ENCODE data around the gene LAMA3.

The LAMA3 gene

DNA sequence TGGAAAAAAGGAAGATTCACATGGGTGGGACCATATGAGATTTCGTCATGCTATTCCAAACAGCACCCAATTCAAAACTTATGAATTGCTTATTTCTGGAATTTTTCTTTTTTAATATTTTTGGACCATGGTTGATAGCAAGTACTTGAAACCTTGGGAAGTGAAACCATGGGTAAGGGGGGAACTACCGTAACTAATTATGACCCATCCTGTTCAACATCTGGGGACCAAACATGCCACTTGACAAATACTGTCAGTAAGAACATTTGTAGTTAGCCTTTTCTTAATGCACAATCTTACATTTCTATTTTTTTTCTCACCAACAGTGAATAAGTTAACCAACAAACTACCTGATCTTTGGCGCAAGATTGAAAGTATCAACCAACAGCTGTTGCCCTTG, 219.6 kb downstream of the LAMA3 start:
- Histone ChIP-seq H3K4me1 (ENCODE audit: insufficient read depth, low read length) (no peaks in the 10 kb centered on the region), H3K9me3 (ENCODE audit: control insufficient read depth, insufficient read depth, low read length) (no peaks in the 10 kb centered on the region), H3K36me3 (ENCODE audit: insufficient read depth, low read length) (no peaks in the 10 kb centered on the region), H3K9ac (ENCODE audit: low read depth, low read length) (no peak overlapping the region)

DNA sequence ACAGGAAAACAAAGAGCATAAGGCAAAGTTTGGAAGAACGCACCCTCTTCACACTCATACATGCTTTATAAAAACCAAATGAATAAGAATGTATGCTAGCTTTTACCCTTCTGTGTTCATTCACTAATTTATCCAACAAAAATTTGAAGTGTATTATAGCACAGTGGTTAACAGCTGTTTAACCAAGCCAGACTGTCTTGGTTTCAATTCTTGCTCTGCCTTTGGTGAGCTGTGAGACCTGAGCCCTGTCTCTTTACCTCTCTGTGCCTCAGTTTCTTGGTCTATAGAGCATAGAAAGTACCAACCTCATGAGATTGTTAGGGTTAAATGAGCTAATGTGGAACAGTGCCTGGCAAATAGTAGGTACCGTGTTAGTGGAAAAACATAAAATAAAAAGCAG, 220.8 kb downstream of the LAMA3 start:
- Histone ChIP-seq H3K9me3 (ENCODE audit: control insufficient read depth, insufficient read depth, low read length) (no peaks in the 10 kb centered on the region), H3K36me3 (ENCODE audit: insufficient read depth, low read length) (no peaks in the 10 kb centered on the region), H3K4me1 (ENCODE audit: insufficient read depth, low read length) (no peaks in the 10 kb centered on the region), H3K9ac (ENCODE audit: low read depth, low read length) (no peak overlapping the region)

DNA sequence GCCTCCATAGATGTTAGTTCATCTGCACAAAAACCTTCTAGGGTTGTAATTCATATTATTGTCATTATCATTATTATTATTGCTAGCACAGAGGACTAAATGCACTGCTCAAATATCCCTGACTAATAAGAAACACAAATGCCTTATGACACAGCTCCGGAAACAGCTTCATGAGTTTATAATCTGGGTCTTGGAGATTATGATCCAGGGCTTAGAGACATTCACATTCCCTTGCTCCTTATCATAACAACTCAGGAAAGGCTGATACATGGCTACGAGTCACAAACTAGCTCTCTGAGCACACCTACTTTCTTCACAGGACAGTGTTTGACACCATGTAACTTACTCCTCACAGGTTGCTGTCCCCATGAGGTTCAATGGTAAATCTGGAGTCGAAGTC, 223.1 kb downstream of the LAMA3 start:
- Histone ChIP-seq H3K9me3 (ENCODE audit: control insufficient read depth, insufficient read depth, low read length) (no peaks in the 10 kb centered on the region), H3K4me1 (ENCODE audit: insufficient read depth, low read length) (no peaks in the 10 kb centered on the region), H3K36me3 (ENCODE audit: insufficient read depth, low read length) (no peaks in the 10 kb centered on the region)

DNA sequence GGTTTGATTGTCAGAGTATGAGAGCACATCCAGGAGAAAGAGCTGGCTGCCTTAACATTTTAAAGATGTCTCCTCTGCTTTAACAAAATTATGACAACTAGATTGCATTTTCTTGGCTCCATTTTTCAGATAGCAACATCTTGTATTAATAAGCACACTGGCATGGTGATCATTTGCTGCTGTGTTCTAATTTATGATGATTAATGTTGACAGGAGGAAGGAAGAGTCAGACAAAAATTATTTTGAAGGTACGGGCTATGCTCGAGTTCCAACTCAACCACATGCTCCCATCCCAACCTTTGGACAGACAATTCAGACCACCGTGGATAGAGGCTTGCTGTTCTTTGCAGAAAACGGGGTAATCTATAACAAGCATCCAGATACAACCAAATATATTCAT, 227.1 kb downstream of the LAMA3 start:
- Histone ChIP-seq H3K4me1 (ENCODE audit: insufficient read depth, low read length) (peaks cover 5% of the 10 kb centered on the region), H3K9ac (ENCODE audit: low read depth, low read length) (no peak overlapping the region), H3K9me3 (ENCODE audit: control insufficient read depth, insufficient read depth, low read length) (no peaks in the 10 kb centered on the region), H3K36me3 (ENCODE audit: insufficient read depth, low read length) (no peaks in the 10 kb centered on the region)

More for the DNA sequence above, 223.1 kb downstream of the LAMA3 start:
- no peak overlapping the region for H3K9ac ChIP-seq (ENCODE audit: low read depth, low read length)

DNA sequence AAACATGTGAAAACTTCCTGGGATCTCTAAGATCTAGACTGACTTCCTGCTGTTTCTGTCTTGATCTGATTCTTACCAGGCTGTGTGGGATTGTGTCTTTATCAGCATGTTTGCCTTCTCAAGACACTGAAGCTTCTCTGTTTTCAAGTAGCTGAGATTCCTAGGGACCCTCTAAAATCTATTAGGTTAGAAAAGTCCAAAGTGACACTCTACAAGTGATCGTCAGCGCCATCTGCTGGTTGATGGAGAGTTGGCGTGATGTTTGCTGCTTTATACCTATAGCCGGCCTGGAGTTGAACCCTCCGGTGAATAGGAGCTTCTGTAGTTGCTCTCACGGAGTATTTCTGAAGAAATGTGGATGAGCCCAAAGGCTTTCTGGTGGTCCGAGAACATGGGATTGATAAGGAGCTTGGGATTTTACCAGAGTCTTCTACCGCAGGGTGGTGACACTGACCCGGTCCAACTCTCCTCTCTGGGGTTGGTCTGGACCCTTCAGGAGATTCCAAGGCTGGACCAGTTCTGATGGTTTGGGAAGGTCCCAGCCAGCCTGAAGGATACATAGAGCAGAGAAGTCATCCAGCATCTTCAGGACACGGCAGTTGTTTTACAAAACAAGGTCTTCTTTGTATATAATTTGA, 229.3 kb downstream of the LAMA3 start:
- Histone ChIP-seq H3K9me3 (ENCODE audit: control insufficient read depth, insufficient read depth, low read length) (no peaks in the 10 kb centered on the region), H3K36me3 (ENCODE audit: insufficient read depth, low read length) (no peaks in the 10 kb centered on the region), H3K9ac (ENCODE audit: low read depth, low read length) (no peak overlapping the region), H3K4me1 (ENCODE audit: insufficient read depth, low read length) (peaks cover 11% of the 10 kb centered on the region)

DNA sequence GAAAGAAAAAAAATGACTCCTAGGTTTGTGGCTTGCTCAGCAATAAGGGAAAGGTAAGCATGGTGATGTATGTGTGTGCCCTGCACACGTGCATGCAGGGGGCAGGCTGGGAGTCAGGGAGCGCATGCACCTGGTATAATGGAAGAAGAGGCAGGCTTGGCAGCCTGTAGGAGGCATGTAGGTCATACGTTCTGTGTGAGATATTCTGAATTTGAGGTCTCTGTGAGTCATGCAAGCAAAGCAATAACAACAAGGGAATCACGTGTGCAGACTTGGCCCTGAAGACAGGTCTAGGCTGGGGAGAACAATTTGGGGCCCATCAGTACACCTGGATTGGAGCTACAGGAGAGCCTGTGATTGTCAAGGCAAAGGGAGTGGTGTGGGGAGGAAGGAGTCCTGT, 230.8 kb downstream of the LAMA3 start:
- no peaks in the 10 kb centered on the region for H3K9me3 ChIP-seq (ENCODE audit: control insufficient read depth, insufficient read depth, low read length)
- H3K4me1 ChIP-seq (ENCODE audit: insufficient read depth, low read length): peaks cover 15% of the 10 kb centered on the region
- no peak overlapping the region for H3K9ac ChIP-seq (ENCODE audit: low read depth, low read length)
- H3K36me3 ChIP-seq (ENCODE audit: insufficient read depth, low read length): no peaks in the 10 kb centered on the region

DNA sequence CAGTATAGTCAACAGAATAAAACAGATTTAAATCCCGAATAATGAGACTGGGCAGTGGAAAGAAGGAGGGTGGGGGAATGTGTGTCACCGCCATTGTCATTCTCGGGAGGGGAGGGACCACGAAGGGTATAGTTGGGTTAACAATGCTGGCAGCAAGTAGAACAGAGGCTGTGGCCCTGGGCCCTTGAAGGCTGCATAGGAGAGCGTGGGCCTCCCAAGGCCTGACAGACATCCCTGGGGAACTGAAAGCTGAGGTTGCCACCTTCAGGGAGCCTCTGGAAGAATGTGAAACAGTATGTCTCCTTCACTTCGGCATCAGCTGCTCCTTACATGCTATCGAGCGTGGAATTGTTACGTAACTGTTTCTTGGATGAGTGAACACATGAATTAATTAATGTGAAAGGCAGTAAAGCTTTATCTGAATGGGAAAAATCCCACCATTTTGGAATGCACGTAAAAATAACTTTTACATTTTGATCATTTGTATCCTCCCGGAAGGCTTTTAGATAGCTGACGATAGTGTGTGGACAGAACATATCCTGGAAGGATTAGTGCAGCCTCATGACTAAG, 232.5 kb downstream of the LAMA3 start:
- H3K9ac ChIP-seq (ENCODE audit: low read depth, low read length): no peak overlapping the region
- H3K36me3 ChIP-seq (ENCODE audit: insufficient read depth, low read length): no peaks in the 10 kb centered on the region
- H3K9me3 ChIP-seq (ENCODE audit: control insufficient read depth, insufficient read depth, low read length): no peaks in the 10 kb centered on the region
- H3K4me1 ChIP-seq (ENCODE audit: insufficient read depth, low read length): peaks cover 15% of the 10 kb centered on the region

GRCh38 chr18:23922939-23923338, 233.7 kb downstream of the LAMA3 start:
- Histone ChIP-seq H3K9ac (ENCODE audit: low read depth, low read length) (no peak overlapping the region), H3K36me3 (ENCODE audit: insufficient read depth, low read length) (no peaks in the 10 kb centered on the region), H3K4me1 (ENCODE audit: insufficient read depth, low read length) (peaks cover 14% of the 10 kb centered on the region), H3K9me3 (ENCODE audit: control insufficient read depth, insufficient read depth, low read length) (no peaks in the 10 kb centered on the region)

- Histone ChIP-seq H3K4me1 (ENCODE audit: insufficient read depth, low read length) (peaks cover 10% of the 10 kb centered on the region; the same call in 1 of the 2 replicates), H3K36me3 (ENCODE audit: insufficient read depth, low read length) (no peaks in the 10 kb centered on the region)
Measured at GRCh38 chr18:23924813-23925212, 235.6 kb downstream of the LAMA3 start.

GRCh38 chr18:23926571-23926970, 237.3 kb downstream of the LAMA3 start:
- Histone ChIP-seq H3K9me3 (ENCODE audit: control insufficient read depth, insufficient read depth, low read length) (no peaks in the 10 kb centered on the region), H3K9ac (ENCODE audit: low read depth, low read length) (no peak overlapping the region), H3K36me3 (ENCODE audit: insufficient read depth, low read length) (no peaks in the 10 kb centered on the region)

More at GRCh38 chr18:23924813-23925212, 235.6 kb downstream of the LAMA3 start:
- no peaks in the 10 kb centered on the region for H3K9me3 ChIP-seq (ENCODE audit: control insufficient read depth, insufficient read depth, low read length)
- no peak overlapping the region for H3K9ac ChIP-seq (ENCODE audit: low read depth, low read length)

DNA sequence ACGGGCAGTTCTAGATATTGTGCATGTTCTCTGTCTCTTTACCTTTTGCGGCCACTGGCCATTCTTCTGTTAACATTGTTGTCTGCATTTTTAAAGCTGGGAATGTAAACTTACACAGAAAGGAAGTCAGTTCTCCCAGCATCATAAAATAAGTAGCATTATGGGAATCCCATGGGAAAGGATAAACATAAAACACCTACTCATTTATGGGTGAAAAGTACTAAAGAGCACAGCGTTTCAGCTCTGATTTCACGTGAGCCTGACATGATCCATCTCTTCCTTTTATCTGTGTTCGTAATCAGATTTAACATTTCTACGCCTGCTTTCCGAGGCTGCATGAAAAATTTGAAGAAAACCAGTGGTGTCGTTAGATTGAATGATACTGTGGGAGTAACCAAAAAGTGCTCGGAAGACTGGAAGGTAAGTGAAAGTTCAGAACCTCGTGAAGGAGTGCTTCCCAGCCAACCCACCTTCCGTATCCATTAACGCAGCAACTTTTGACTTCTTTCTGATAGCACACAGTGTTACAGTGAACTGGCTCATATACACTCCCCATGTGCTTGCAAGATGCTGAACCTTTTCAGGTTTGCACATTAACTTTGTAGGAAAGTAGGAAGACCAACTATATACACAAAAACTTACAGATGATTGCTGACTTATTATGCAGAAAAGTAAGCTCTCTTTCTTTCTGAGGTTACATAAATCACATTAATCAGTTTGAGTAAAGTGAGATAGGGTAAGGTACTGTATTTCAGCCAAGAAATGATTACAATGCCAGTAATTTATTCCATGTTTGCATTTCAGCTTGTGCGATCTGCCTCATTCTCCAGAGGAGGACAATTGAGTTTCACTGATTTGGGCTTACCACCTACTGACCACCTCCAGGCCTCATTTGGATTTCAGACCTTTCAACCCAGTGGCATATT, 238.8 kb downstream of the LAMA3 start:
- no peaks in the 10 kb centered on the region for H3K9me3 ChIP-seq (ENCODE audit: control insufficient read depth, insufficient read depth, low read length)
- H3K9ac ChIP-seq (ENCODE audit: low read depth, low read length): no peak overlapping the region
- H3K4me1 ChIP-seq (ENCODE audit: insufficient read depth, low read length): peaks cover 4% of the 10 kb centered on the region; the same call in 1 of the 2 replicates
- H3K36me3 ChIP-seq (ENCODE audit: insufficient read depth, low read length): no peaks in the 10 kb centered on the region

More at GRCh38 chr18:23926571-23926970, 237.3 kb downstream of the LAMA3 start:
- H3K4me1 ChIP-seq (ENCODE audit: insufficient read depth, low read length): peaks cover 9% of the 10 kb centered on the region; the same call in 1 of the 2 replicates

DNA sequence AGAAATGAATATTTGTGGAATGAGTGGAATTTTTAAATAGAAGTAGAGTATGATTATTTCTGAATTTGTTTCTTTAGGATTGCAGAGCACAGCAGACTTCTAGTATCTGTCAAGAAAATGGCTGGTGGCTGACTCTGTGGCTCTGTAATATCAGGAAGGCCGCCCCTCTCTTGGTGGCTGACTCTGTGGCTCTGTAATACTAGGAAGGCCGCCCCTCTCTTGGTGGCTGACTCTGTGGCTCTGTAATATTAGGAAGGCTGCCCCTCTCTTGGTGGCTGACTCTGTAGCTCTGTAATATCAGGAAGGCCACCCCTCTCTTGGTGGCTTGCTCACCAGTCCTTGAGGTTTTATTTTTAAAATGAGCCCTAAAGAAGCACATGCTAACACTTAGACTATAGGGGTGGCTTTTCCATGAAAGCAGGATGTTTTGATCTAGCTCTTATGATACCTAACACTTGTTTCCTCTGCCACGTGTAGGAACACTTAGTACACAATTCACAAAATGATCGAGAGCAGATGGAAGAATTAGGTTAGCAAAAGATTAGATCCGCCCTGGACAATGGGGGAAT, 240.2 kb downstream of the LAMA3 start:
- Histone ChIP-seq H3K9ac (ENCODE audit: low read depth, low read length) (no peak overlapping the region), H3K4me1 (ENCODE audit: insufficient read depth, low read length) (peaks cover 4% of the 10 kb centered on the region; the same call in 1 of the 2 replicates), H3K9me3 (ENCODE audit: control insufficient read depth, insufficient read depth, low read length) (no peaks in the 10 kb centered on the region), H3K36me3 (ENCODE audit: insufficient read depth, low read length) (no peaks in the 10 kb centered on the region)

DNA sequence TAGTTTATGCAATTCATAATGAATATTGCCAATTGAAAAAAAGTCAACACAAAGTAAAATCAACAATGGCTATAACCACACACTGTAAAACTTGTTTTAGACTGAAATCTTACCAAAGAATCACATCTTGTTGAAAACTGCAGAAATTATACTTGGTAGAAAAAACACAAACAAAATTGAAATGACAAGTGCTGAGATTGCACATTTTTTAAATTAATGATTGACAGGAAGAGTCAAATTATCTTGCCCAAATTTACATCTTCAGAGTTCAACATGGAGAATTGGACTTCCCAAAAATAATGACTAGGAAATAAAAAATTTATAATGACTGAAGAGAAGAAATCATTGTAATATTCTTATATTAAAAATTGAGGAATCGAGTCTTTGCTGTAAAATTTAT, 240.7 kb downstream of the LAMA3 start:
- Histone ChIP-seq H3K9me3 (ENCODE audit: control insufficient read depth, insufficient read depth, low read length) (no peaks in the 10 kb centered on the region), H3K9ac (ENCODE audit: low read depth, low read length) (no peak overlapping the region), H3K36me3 (ENCODE audit: insufficient read depth, low read length) (no peaks in the 10 kb centered on the region), H3K4me1 (ENCODE audit: insufficient read depth, low read length) (no peaks in the 10 kb centered on the region; the same call in 1 of the 2 replicates)

DNA sequence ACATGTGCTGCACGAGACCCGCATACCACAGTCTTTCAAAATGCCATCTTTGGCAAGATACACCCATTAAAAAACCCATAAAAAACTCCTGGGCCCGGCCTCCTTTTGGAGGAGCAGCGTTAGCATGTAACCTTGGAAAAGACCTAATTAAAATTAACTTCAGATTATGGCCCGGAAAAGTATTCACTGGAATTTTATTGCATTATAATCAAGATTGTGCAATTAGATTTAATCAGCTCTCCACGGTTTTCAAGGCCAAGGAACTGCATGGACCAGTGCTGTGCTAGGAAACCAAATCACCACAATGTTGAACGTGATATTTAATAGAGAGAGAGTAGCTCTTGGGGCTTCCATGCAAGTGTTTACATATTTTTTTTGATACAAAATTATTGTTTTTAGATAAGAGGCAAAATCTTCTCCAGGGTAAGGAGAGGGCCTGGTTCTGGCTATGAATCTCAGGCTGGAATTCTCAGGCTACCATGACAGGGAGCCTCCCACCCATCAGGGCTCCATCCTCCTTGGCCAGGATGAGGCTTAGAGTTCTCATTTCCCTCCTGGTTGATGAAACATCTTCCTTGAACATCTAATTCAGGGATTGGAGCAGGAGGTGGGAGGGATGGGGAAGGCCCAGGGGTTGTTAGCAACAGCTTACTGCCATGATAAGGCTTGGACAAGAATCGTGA, 243.3 kb downstream of the LAMA3 start:
- no peaks in the 10 kb centered on the region for H3K36me3 ChIP-seq (ENCODE audit: insufficient read depth, low read length)
- no peaks in the 10 kb centered on the region for H3K9me3 ChIP-seq (ENCODE audit: control insufficient read depth, insufficient read depth, low read length)
- no peak overlapping the region for H3K9ac ChIP-seq (ENCODE audit: low read depth, low read length)
- H3K4me1 ChIP-seq (ENCODE audit: insufficient read depth, low read length): no peaks in the 10 kb centered on the region
